Measurements from ENCODE around the gene AKAP7.

DNA sequence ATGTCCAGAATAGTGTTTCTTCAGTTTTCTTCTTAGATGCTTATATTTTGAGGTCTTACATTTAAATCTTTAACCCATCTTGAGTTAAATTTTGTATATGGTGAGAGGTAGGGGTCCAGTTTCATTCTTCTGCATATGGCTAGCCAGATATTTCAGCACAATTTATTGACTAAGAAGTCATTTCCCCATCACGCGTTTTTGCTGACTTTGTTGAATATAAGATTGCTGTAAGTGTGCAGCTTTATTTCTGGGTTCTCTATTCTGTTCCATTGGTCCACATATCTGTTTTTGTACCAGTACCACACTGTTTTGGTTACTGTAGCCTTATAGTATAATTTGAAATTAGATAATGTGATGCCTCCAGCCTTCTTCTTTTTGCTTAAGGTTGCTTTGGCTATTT is 179.6 kb downstream of the AKAP7 start:
- TF ChIP-seq, protein P1, sequence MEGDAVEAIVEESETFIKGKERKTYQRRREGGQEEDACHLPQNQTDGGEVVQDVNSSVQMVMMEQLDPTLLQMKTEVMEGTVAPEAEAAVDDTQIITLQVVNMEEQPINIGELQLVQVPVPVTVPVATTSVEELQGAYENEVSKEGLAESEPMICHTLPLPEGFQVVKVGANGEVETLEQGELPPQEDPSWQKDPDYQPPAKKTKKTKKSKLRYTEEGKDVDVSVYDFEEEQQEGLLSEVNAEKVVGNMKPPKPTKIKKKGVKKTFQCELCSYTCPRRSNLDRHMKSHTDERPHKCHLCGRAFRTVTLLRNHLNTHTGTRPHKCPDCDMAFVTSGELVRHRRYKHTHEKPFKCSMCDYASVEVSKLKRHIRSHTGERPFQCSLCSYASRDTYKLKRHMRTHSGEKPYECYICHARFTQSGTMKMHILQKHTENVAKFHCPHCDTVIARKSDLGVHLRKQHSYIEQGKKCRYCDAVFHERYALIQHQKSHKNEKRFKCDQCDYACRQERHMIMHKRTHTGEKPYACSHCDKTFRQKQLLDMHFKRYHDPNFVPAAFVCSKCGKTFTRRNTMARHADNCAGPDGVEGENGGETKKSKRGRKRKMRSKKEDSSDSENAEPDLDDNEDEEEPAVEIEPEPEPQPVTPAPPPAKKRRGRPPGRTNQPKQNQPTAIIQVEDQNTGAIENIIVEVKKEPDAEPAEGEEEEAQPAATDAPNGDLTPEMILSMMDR (conservative IDR thresholded peaks at IDR 0.05; ENCODE audit: low read length): no peak
- no peak for TF ChIP-seq EZH2phosphoT487 (IDR thresholded peaks at IDR 0.05; ENCODE audit: borderline replicate concordance)
